Lung microvascular endothelial cell (primary cell): ENCODE results near the gene ADAM29. TPM values are rescaled to one million over a fixed set of nuclear protein-coding genes. Genes with fewer than 3 reads are reported as not detected.
"Not testable (repeated sequence)": the region's sequence is repeated elsewhere in the genome, so short reads cannot be mapped to it uniquely, and the experiment has no call there.

Experiments
- DNase-seq, 2 donors: peaks; one replicate each; pipeline versions ENCODE4 v3.0.0 to v3.0.0-alpha.2; 2010; ENCODE audit warnings: low read depth in 2 of 2
- total RNA-seq: library from RNA; depleted of rRNA; stranded (reverse); fragments of >200 nt; gene quantifications from 2 replicates; pipeline ENCODE4 v1.2.1, GENCODE V29; 2014

The ADAM29 gene
- total RNA-seq, 1 donor from 2014 or later, result not detected

- DNase-seq, result no peak
Observed at GRCh38 chr4:174946246-174946645, 28.1 kb downstream of the ADAM29 start.

- DNase-seq, result no peak
Observed at GRCh38 chr4:174948826-174949225, 30.7 kb downstream of the ADAM29 start.

- no peak for DNase-seq
Observed at GRCh38 chr4:174972911-174973310, 54.8 kb downstream of the ADAM29 start.

- no peak for DNase-seq
Observed at GRCh38 chr4:174973336-174973735, 55.2 kb downstream of the ADAM29 start.

DNA sequence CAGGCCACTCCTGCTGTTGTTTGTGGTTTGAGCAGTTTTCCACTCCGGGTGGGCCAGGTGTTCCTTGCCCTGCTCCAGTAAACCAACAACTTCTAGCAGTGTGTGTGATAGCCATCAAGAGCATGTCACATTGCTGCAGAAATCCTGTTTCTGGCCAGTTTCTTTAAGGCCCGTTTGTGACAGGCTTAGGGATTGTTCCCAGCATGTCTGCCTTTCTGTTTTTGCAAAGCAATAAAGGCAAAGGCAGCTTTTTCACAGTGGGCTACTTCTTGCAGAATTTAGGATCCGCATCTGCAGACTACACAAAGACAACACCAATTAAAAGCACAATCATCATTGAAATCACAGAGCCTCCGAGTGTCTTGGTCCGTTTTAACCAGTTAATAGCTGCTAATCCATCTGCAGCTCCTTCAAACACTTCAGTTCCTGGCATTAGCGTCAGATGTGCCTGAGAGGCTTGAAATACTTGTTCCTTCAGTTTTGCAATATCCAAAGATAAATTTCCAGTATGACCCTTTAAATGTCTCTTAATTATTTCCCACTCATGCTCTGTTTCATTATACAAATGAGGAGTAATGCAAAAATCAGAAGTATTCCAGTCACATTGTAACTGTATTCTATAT lies 65.1 kb downstream of the ADAM29 start:
- no peak for DNase-seq

DNA sequence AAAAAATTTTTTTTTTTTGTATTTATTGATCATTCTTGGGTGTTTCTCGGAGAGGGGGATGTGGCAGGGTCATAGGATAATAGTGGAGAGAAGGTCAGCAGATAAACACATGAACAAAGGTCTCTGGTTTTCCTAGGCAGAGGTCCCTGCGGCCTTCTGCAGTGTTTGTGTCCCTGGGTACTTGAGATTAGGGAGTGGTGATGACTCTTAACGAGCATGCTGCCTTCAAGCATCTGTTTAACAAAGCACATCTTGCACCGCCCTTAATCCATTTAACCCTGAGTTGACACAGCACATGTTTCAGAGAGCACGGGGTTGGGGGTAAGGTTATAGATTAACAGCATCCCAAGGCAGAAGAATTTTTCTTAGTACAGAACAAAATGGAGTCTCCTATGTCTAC lies 65.7 kb downstream of the ADAM29 start:
- DNase-seq, result not testable (repeated sequence)

GRCh38 chr4:174989791-174990190 lies 71.6 kb downstream of the ADAM29 start:
- DNase-seq, result no peak

DNA sequence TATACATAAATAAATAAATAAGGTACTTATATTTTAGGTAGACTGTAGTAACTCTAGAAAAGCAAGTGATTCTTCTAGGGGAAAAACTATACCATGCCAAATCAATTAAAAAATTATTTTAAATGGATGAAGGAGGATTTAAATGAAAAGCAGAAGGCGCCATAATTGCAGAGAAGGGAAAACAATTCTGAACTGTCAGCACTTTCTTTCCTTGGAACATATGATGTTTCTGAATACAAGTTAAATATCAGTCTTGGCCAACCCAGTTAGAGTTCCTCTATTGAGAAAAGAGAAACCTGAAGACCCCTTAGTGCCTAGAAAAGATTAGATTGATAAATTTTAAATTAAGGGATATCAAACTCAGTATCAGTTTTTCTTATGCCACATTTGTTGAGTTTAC lies 75.8 kb downstream of the ADAM29 start:
- DNase-seq, result no peak

DNA sequence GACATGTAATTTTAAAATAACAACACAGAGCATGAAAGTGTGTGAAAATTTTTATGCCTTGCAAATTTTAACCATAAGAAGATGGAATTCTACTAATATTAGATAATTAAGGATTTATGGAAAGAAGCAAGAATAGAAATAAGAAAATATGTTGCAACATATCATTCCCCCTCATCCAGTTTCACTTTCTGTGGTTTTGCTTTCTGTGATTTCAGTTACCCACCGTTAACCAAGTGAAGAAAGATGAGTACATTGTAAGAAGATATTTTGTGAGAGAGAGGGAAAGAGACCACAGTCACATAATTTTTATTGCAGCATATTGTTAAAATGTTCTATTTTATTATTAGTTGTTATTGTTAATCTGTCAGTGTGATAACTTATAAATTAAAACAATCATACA lies 77.9 kb downstream of the ADAM29 start:
- DNase-seq, result no peak

DNA sequence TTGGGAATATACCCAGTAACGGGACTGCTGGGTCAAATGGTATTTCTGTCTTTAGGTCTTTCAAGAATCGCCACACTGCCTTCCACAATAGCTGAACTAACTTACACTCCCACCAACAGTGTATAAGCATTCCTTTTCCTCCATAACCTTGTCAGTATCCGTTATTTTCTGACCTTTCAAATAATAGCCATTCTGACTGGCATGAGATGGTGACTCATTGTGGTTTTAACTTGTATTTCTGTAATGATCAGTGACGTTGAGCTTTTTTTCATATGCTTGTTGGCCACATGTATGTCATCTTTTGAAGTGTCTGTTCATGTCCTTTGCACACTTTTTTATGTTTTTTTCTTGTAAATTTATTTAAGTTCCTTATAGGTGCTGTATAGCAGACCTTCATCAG lies 81.2 kb downstream of the ADAM29 start:
- DNase-seq, result no peak

- DNase-seq, result no peak
Observed at GRCh38 chr4:175017751-175018150, 99.6 kb downstream of the ADAM29 start.

- DNase-seq, result not testable (repeated sequence)
Observed at GRCh38 chr4:175019447-175019846, 101.3 kb downstream of the ADAM29 start.

Other genes starting within 250 kb of the ADAM29 start
- not detected in 2 replicates for gene GLRA3, start 89.1 kb upstream of the ADAM29 start, total RNA-seq